Endothelial cell (in vitro differentiated cells): ENCODE data around the gene PALMD. TPM values are rescaled to one million over a fixed set of nuclear protein-coding genes. Genes with fewer than 3 reads are reported as not detected.
A peak's percentile ranks its signal among the peaks of the same experiment; 100 is the strongest.

Experiments
- DNase-seq: peaks from one replicate; pipeline ENCODE4 v3.0.0; 2021; ENCODE audit warnings: low spot score
- H3K27ac Mint-ChIP-seq: one replicate; pipeline ENCODE4 v1.8.0; 2021; ENCODE audit warnings: mixed read lengths, inconsistent platforms; ENCODE audit not compliant: unreplicated experiment
- H3K27me3 Mint-ChIP-seq: one replicate; pipeline ENCODE4 v1.8.0; 2021; ENCODE audit warnings: mild to moderate bottlenecking, moderate library complexity, mixed read lengths, inconsistent platforms; ENCODE audit not compliant: unreplicated experiment
- H3K36me3 Mint-ChIP-seq: one replicate; pipeline ENCODE4 v1.8.0; 2021; ENCODE audit warnings: mild to moderate bottlenecking, low read depth, mixed read lengths, inconsistent platforms; ENCODE audit not compliant: unreplicated experiment
- H3K4me1 Mint-ChIP-seq: one replicate; pipeline ENCODE4 v1.8.0; 2021; ENCODE audit warnings: mild to moderate bottlenecking, mixed read lengths, inconsistent platforms; ENCODE audit not compliant: unreplicated experiment
- H3K4me3 Mint-ChIP-seq: one replicate; pipeline ENCODE4 v1.8.0; 2021; ENCODE audit warnings: mild to moderate bottlenecking, mixed read lengths, inconsistent platforms; ENCODE audit not compliant: unreplicated experiment
- H3K9me3 Mint-ChIP-seq: one replicate; pipeline ENCODE4 v1.8.0; 2021; ENCODE audit warnings: mixed read lengths, inconsistent platforms; ENCODE audit not compliant: unreplicated experiment
- total RNA-seq: library from RNA; stranded (reverse); fragmentation: NEBNext Ultra II Directional; extraction: Animal tissue kit (Norgen Biotek cat#: 25700); gene quantifications from one replicate; pipeline ENCODE4 v1.2.1, GENCODE V29; 2021; ENCODE audit not compliant: unreplicated experiment
- TF ChIP-seq, protein P1 (sequence below): fragments of 200-600 bp; sonication (generic); IDR thresholded peaks from one replicate; pipeline ENCODE4 v1.5.0; 2021; ENCODE audit warnings: antibody characterized with exemption; ENCODE audit not compliant: unreplicated experiment

Gene PALMD
- total RNA-seq, 1 donor from 2014 or later = 1.9 TPM

DNA sequence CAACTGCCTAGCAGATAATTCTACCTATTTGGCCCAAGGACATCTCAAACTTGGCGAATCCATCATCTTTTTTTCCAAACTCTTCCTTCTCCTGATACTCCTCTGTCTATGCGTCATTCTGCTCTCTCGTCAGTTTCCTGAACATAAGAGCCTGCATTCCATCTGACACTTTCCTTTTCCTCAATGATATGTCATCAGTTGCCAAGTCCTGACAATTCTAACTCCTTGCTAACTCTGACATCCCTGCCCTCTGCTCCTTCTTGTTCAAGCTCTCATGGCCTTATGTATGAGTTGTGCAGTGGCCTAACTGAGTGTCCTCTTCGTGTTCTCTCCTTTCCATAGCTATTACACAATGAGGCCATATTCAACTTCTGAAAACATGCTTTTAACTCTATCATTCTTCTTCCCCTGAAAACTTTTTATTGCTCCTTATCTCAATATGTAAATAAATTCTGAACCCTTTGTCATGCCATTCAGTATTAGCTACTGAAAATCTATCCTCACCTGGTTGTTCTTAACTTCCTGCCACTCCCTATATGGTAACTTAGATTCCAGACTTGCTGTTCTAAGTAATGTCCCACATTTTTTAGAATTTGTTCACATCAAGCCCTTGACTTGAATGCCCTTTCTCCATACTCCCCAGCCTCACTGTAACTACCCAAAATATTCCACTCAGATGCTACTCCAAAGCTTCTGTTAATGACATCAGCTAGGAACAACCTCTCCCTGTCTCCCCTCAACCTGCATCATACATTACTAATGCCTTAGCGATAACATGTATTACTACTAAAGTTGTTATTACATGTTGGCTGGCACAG is 11.5 kb downstream of the PALMD start:
- H3K27me3 Mint-ChIP-seq = no peaks in the 10 kb centered on the region
- no peak overlapping the region for H3K27ac Mint-ChIP-seq
- no peaks in the 10 kb centered on the region for H3K36me3 Mint-ChIP-seq
- no peak for DNase-seq
- TF ChIP-seq, protein P1, sequence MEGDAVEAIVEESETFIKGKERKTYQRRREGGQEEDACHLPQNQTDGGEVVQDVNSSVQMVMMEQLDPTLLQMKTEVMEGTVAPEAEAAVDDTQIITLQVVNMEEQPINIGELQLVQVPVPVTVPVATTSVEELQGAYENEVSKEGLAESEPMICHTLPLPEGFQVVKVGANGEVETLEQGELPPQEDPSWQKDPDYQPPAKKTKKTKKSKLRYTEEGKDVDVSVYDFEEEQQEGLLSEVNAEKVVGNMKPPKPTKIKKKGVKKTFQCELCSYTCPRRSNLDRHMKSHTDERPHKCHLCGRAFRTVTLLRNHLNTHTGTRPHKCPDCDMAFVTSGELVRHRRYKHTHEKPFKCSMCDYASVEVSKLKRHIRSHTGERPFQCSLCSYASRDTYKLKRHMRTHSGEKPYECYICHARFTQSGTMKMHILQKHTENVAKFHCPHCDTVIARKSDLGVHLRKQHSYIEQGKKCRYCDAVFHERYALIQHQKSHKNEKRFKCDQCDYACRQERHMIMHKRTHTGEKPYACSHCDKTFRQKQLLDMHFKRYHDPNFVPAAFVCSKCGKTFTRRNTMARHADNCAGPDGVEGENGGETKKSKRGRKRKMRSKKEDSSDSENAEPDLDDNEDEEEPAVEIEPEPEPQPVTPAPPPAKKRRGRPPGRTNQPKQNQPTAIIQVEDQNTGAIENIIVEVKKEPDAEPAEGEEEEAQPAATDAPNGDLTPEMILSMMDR = no peak
- no peaks in the 10 kb centered on the region for H3K9me3 Mint-ChIP-seq
- peaks cover 9% of the 10 kb centered on the region for H3K4me1 Mint-ChIP-seq
- H3K4me3 Mint-ChIP-seq = no peak overlapping the region

DNA sequence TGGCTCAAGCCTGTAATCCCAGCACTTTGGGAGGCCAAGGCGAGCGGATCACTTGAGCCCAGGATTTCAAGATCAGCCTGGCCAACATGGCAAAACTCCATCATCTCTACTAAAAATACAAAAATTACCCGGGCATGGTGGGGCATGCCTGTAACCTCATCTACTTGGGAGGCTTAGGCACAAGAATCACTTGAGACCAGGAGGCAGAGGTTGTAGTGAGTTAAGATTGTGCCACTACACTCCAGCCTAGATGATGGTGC is 12.0 kb downstream of the PALMD start:
- Mint-ChIP-seq H3K4me3 (no peak overlapping the region), H3K9me3 (no peaks in the 10 kb centered on the region), H3K27me3 (no peaks in the 10 kb centered on the region), H3K27ac (no peak overlapping the region), H3K36me3 (no peaks in the 10 kb centered on the region), H3K4me1 (peaks cover 10% of the 10 kb centered on the region)
- DNase-seq = no peak
- TF ChIP-seq, protein P1 = no peak

DNA sequence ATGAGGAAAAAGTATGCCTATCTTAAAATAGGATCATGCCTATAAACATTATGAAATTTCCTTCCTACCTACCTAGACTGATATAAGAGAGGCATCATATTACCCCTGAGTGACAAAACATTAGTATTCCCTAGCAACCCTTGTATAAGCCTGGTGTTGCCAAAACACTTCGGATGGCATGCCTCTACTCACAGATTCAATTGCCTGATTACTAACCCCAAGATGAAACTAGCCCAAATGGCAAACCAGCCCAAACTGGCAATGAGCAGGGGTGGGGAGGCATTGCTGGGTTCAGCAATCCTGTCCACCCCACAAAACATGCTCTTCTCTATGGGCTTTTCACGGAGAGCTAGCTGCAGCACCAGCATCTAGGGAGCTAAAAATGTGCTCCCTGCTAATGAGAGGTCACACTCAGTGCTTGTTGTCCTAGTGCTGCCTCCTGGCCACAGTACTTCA is 13.9 kb downstream of the PALMD start:
- Mint-ChIP-seq H3K36me3 (no peaks in the 10 kb centered on the region), H3K9me3 (no peaks in the 10 kb centered on the region), H3K4me1 (peaks cover 18% of the 10 kb centered on the region), H3K4me3 (no peak overlapping the region), H3K27me3 (no peaks in the 10 kb centered on the region), H3K27ac (no peak overlapping the region)
- no peak for DNase-seq
- TF ChIP-seq, protein P1 = no peak

DNA sequence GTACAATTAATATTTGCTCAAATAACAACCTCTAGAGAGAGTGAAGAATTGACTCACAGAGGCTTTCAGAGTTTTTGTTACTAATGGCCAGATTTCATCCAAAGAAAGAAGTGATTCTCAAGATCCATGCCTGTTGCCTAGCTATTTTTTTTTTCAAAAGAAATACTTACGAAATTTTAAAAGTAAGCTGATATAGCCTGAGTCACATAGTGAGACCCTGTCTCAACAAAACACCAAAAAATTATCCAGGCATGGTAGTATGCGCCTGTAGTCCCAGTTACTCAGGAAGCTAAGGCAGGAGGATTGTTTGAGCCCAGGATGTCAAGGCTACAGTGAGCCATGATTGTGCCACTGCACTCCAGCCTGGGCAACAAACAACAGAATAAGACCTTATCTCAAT is 14.6 kb downstream of the PALMD start:
- no peak overlapping the region for H3K27ac Mint-ChIP-seq
- no peak overlapping the region for H3K4me3 Mint-ChIP-seq
- H3K9me3 Mint-ChIP-seq = no peaks in the 10 kb centered on the region
- peaks cover 18% of the 10 kb centered on the region for H3K4me1 Mint-ChIP-seq
- no peaks in the 10 kb centered on the region for H3K36me3 Mint-ChIP-seq
- DNase-seq = no peak
- no peaks in the 10 kb centered on the region for H3K27me3 Mint-ChIP-seq
- TF ChIP-seq, protein P1 = no peak

- no peaks in the 10 kb centered on the region for H3K36me3 Mint-ChIP-seq
- H3K4me3 Mint-ChIP-seq = no peak overlapping the region
- H3K27me3 Mint-ChIP-seq = no peaks in the 10 kb centered on the region
- TF ChIP-seq, protein P1 = no peak
- H3K4me1 Mint-ChIP-seq = peaks cover 18% of the 10 kb centered on the region
- H3K27ac Mint-ChIP-seq = peak overlapping the region; percentile 1
- no peak for DNase-seq
- no peaks in the 10 kb centered on the region for H3K9me3 Mint-ChIP-seq
These were observed 15.9 kb downstream of the PALMD start for GRCh38 chr1:99661780-99662179.
